T-helper 2 cell treated with Interferon-gamma antibody and Interleukin-4, amounts not matched to agents 5 μg/mL and 100 μg/mL, for 36 hours (primary cell): ENCODE data around the gene PAQR3.
"Not testable (repeated sequence)": the region's sequence is repeated elsewhere in the genome, so short reads cannot be mapped to it uniquely, and the experiment has no call there.

Experiments used
- DNase-seq: peaks from one replicate; pipeline ENCODE4 v3.0.0; 2021; ENCODE audit warnings: low spot score
- H3K27ac Mint-ChIP-seq: one replicate; pipeline ENCODE4 v1.8.0; 2021; ENCODE audit warnings: mild to moderate bottlenecking, mixed read lengths
- H3K27me3 Mint-ChIP-seq: one replicate; pipeline ENCODE4 v1.8.0; 2021; ENCODE audit warnings: low read depth, mixed read lengths
- H3K36me3 Mint-ChIP-seq: one replicate; pipeline ENCODE4 v1.8.0; 2021; ENCODE audit warnings: low read depth, mixed read lengths
- H3K4me1 Mint-ChIP-seq: one replicate; pipeline ENCODE4 v1.8.0; 2021; ENCODE audit warnings: low read depth, mixed read lengths
- H3K4me3 Mint-ChIP-seq: one replicate; pipeline ENCODE4 v1.8.0; 2022; ENCODE audit warnings: mild to moderate bottlenecking, moderate library complexity, mixed read lengths
- H3K9me3 Mint-ChIP-seq: one replicate; pipeline ENCODE4 v1.8.0; 2021; ENCODE audit warnings: mixed read lengths

The PAQR3 gene

GRCh38 chr4:78907638-78908037, 31.6 kb downstream of the PAQR3 start:
- DNase-seq, result no peak
- Mint-ChIP-seq H3K36me3 (peaks cover 13% of the 10 kb centered on the region), H3K27ac (no peak overlapping the region), H3K9me3 (no peaks in the 10 kb centered on the region), H3K4me3 (no peak overlapping the region), H3K27me3 (no peaks in the 10 kb centered on the region), H3K4me1 (no peaks in the 10 kb centered on the region)

- Mint-ChIP-seq H3K27ac (no peak overlapping the region), H3K4me1 (no peaks in the 10 kb centered on the region), H3K27me3 (no peaks in the 10 kb centered on the region), H3K36me3 (peaks cover 2% of the 10 kb centered on the region), H3K9me3 (no peaks in the 10 kb centered on the region), H3K4me3 (no peak overlapping the region)
- DNase-seq, result no peak
Measured at GRCh38 chr4:78904143-78904542, 35.1 kb downstream of the PAQR3 start.

- Mint-ChIP-seq H3K4me1 (no peaks in the 10 kb centered on the region), H3K27ac (no peak overlapping the region), H3K9me3 (no peaks in the 10 kb centered on the region), H3K27me3 (no peaks in the 10 kb centered on the region), H3K36me3 (no peaks in the 10 kb centered on the region), H3K4me3 (no peak overlapping the region)
- DNase-seq, result no peak
Measured at GRCh38 chr4:78902298-78902697, 36.9 kb downstream of the PAQR3 start.

GRCh38 chr4:78901882-78902281, 37.4 kb downstream of the PAQR3 start:
- Mint-ChIP-seq H3K4me1 (no peaks in the 10 kb centered on the region), H3K9me3 (no peaks in the 10 kb centered on the region), H3K27ac (no peak overlapping the region), H3K4me3 (no peak overlapping the region), H3K27me3 (no peaks in the 10 kb centered on the region), H3K36me3 (no peaks in the 10 kb centered on the region)
- no peak for DNase-seq

GRCh38 chr4:78899302-78899701, 39.9 kb downstream of the PAQR3 start:
- Mint-ChIP-seq H3K4me1 (no peaks in the 10 kb centered on the region), H3K27me3 (no peaks in the 10 kb centered on the region), H3K4me3 (no peak overlapping the region), H3K36me3 (peaks cover 1% of the 10 kb centered on the region), H3K9me3 (no peaks in the 10 kb centered on the region), H3K27ac (no peak overlapping the region)
- DNase-seq, result no peak

GRCh38 chr4:78889955-78890354, 49.3 kb downstream of the PAQR3 start:
- Mint-ChIP-seq H3K27ac (no peak overlapping the region), H3K36me3 (peaks cover 19% of the 10 kb centered on the region), H3K9me3 (no peaks in the 10 kb centered on the region), H3K27me3 (no peaks in the 10 kb centered on the region), H3K4me3 (no peak overlapping the region), H3K4me1 (peaks cover 11% of the 10 kb centered on the region)
- no peak for DNase-seq

GRCh38 chr4:78885598-78885997, 53.6 kb downstream of the PAQR3 start:
- H3K4me3 Mint-ChIP-seq, result no peak overlapping the region
- no peak for DNase-seq
- no peaks in the 10 kb centered on the region for H3K9me3 Mint-ChIP-seq
- H3K4me1 Mint-ChIP-seq, result peaks cover 10% of the 10 kb centered on the region
- H3K27ac Mint-ChIP-seq, result no peak overlapping the region
- H3K27me3 Mint-ChIP-seq, result no peaks in the 10 kb centered on the region
- peaks cover 16% of the 10 kb centered on the region for H3K36me3 Mint-ChIP-seq

- Mint-ChIP-seq H3K36me3 (peaks cover 1% of the 10 kb centered on the region), H3K4me1 (no peaks in the 10 kb centered on the region), H3K27me3 (no peaks in the 10 kb centered on the region), H3K4me3 (no peak overlapping the region), H3K9me3 (no peaks in the 10 kb centered on the region), H3K27ac (no peak overlapping the region)
- no peak for DNase-seq
Measured at GRCh38 chr4:78880874-78881492, 58.3 kb downstream of the PAQR3 start.

GRCh38 chr4:78878031-78878430, 61.2 kb downstream of the PAQR3 start:
- Mint-ChIP-seq H3K27me3 (no peaks in the 10 kb centered on the region), H3K4me1 (no peaks in the 10 kb centered on the region), H3K4me3 (no peak overlapping the region), H3K36me3 (peaks cover 4% of the 10 kb centered on the region), H3K27ac (no peak overlapping the region), H3K9me3 (no peaks in the 10 kb centered on the region)
- DNase-seq, result no peak

- H3K36me3 Mint-ChIP-seq, result peaks cover 15% of the 10 kb centered on the region
- H3K9me3 Mint-ChIP-seq, result no peaks in the 10 kb centered on the region
- H3K27ac Mint-ChIP-seq, result no peak overlapping the region
- H3K27me3 Mint-ChIP-seq, result no peaks in the 10 kb centered on the region
- no peaks in the 10 kb centered on the region for H3K4me1 Mint-ChIP-seq
- DNase-seq, result no peak
- H3K4me3 Mint-ChIP-seq, result no peak overlapping the region
Measured at GRCh38 chr4:78876568-78877320, 62.5 kb downstream of the PAQR3 start.

GRCh38 chr4:78870056-78870455, 69.2 kb downstream of the PAQR3 start:
- Mint-ChIP-seq H3K36me3 (peaks cover 22% of the 10 kb centered on the region), H3K9me3 (no peaks in the 10 kb centered on the region), H3K27ac (no peak overlapping the region), H3K4me3 (no peak overlapping the region), H3K4me1 (no peaks in the 10 kb centered on the region), H3K27me3 (no peaks in the 10 kb centered on the region)
- DNase-seq, result no peak

- not testable (repeated sequence) for H3K27me3 Mint-ChIP-seq, H3K4me3 Mint-ChIP-seq, H3K9me3 Mint-ChIP-seq, DNase-seq, H3K27ac Mint-ChIP-seq, H3K4me1 Mint-ChIP-seq
- H3K36me3 Mint-ChIP-seq, result peaks cover 22% of the 10 kb centered on the region
Measured at GRCh38 chr4:78868712-78869111, 70.5 kb downstream of the PAQR3 start.

- no peak for DNase-seq
- no peak overlapping the region for H3K27ac Mint-ChIP-seq
- H3K9me3 Mint-ChIP-seq, result no peaks in the 10 kb centered on the region
- H3K27me3 Mint-ChIP-seq, result no peaks in the 10 kb centered on the region
- peaks cover 5% of the 10 kb centered on the region for H3K36me3 Mint-ChIP-seq
- H3K4me3 Mint-ChIP-seq, result no peak overlapping the region
- peaks cover 2% of the 10 kb centered on the region for H3K4me1 Mint-ChIP-seq
Measured at GRCh38 chr4:78865451-78865850, 73.8 kb downstream of the PAQR3 start.

- DNase-seq, result no peak
- Mint-ChIP-seq H3K4me3 (no peak overlapping the region), H3K27ac (no peak overlapping the region), H3K36me3 (peaks cover 8% of the 10 kb centered on the region), H3K4me1 (peaks cover 2% of the 10 kb centered on the region), H3K9me3 (no peaks in the 10 kb centered on the region), H3K27me3 (no peaks in the 10 kb centered on the region)
Measured at GRCh38 chr4:78864405-78865024, 74.7 kb downstream of the PAQR3 start.
